Astrocyte (in vitro differentiated cells and primary cell): ENCODE measurements around the gene PLXDC2. TPM values are rescaled to one million over a fixed set of nuclear protein-coding genes. Genes with fewer than 3 reads are reported as not detected.
A peak's percentile ranks its signal among the peaks of the same experiment; 100 is the strongest.

Experiments used
- DNase-seq: peaks from one replicate; pipeline ENCODE4 v3.0.0-alpha.2; 2010; ENCODE audit warnings: low read depth
- FAIRE-seq: peaks from 2 replicates; lab custom pipeline; 2011; peaks lifted over from hg19 to GRCh38; lab: Jason Lieb, UNC
- H2AFZ ChIP-seq: 2 replicates; pipeline ENCODE4 v1.6.0; 2012; ENCODE audit warnings: low read depth, low read length, inconsistent platforms
- H3K27ac ChIP-seq: 2 replicates; pipeline ENCODE4 v1.5.1; 2011; ENCODE audit warnings: low read depth, low read length, inconsistent platforms
- H3K27me3 ChIP-seq: 2 replicates; pipeline ENCODE4 v1.6.0; 2011; ENCODE audit warnings: low read length, inconsistent platforms; ENCODE audit not compliant: insufficient read depth
- H3K36me3 ChIP-seq: 2 replicates; pipeline ENCODE4 v1.5.1; 2011; ENCODE audit warnings: low read length, inconsistent platforms; ENCODE audit not compliant: insufficient read depth
- H3K4me1 ChIP-seq: 2 replicates; pipeline ENCODE4 v1.5.1; 2011; ENCODE audit warnings: low read length, inconsistent platforms; ENCODE audit not compliant: insufficient read depth
- H3K4me2 ChIP-seq: 2 replicates; pipeline ENCODE4 v1.6.0; 2012; ENCODE audit warnings: low read length, inconsistent platforms
- H3K4me3 ChIP-seq: 2 replicates; pipeline ENCODE4 v1.5.1; 2011; ENCODE audit warnings: low read depth, mild to moderate bottlenecking, low read length, inconsistent platforms; ENCODE audit not compliant: insufficient read depth
- H3K79me2 ChIP-seq: 2 replicates; pipeline ENCODE4 v1.6.0; 2012; ENCODE audit warnings: mild to moderate bottlenecking, low read length, inconsistent platforms; ENCODE audit not compliant: insufficient read depth
- H3K9ac ChIP-seq: 2 replicates; pipeline ENCODE4 v1.6.0; 2012; ENCODE audit warnings: mild to moderate bottlenecking, low read length, inconsistent platforms
- H3K9me3 ChIP-seq: 2 replicates; pipeline ENCODE4 v1.5.1; 2012; ENCODE audit warnings: low read depth, mild to moderate bottlenecking, low read length, inconsistent platforms; ENCODE audit not compliant: insufficient read depth
- H4K20me1 ChIP-seq: 2 replicates; pipeline ENCODE4 v1.6.0; 2012; ENCODE audit warnings: low read length, inconsistent platforms; ENCODE audit not compliant: insufficient read depth
- H3K27ac Mint-ChIP-seq: one replicate; pipeline ENCODE4 v1.8.0; 2021; ENCODE audit warnings: mild to moderate bottlenecking, mixed read lengths; ENCODE audit not compliant: unreplicated experiment
- H3K27me3 Mint-ChIP-seq: one replicate; pipeline ENCODE4 v1.8.0; 2021; ENCODE audit warnings: low read depth, mixed read lengths; ENCODE audit not compliant: unreplicated experiment
- H3K36me3 Mint-ChIP-seq: one replicate; pipeline ENCODE4 v1.8.0; 2021; ENCODE audit warnings: low read depth, mixed read lengths; ENCODE audit not compliant: unreplicated experiment
- H3K4me1 Mint-ChIP-seq: one replicate; pipeline ENCODE4 v1.8.0; 2021; ENCODE audit warnings: low read depth, mixed read lengths; ENCODE audit not compliant: unreplicated experiment
- H3K4me3 Mint-ChIP-seq: one replicate; pipeline ENCODE4 v1.8.0; 2021; ENCODE audit warnings: mild to moderate bottlenecking, moderate library complexity, mixed read lengths; ENCODE audit not compliant: unreplicated experiment
- H3K9me3 Mint-ChIP-seq: one replicate; pipeline ENCODE4 v1.8.0; 2021; ENCODE audit warnings: mild to moderate bottlenecking, mixed read lengths; ENCODE audit not compliant: unreplicated experiment
- EZH2 ChIP-seq: IDR thresholded peaks from 2 replicates; pipeline ENCODE4 v1.6.1; 2012; ENCODE audit warnings: mild to moderate bottlenecking, low read length, inconsistent platforms; ENCODE audit not compliant: insufficient read depth
- total RNA-seq: library from RNA; stranded (reverse); gene quantifications from 2 replicates; pipeline ENCODE4 v1.2.1, GENCODE V29; 2021
- TF ChIP-seq, protein P1 (sequence below): IDR thresholded peaks from 2 replicates; pipeline ENCODE4 v1.5.1; 2011; ENCODE audit warnings: low read depth, mild to moderate bottlenecking, inconsistent platforms, low read length, moderate library complexity; ENCODE audit not compliant: insufficient read depth

Gene PLXDC2
- total RNA-seq, 1 donor from 2014 or later = 36.1 TPM

DNA sequence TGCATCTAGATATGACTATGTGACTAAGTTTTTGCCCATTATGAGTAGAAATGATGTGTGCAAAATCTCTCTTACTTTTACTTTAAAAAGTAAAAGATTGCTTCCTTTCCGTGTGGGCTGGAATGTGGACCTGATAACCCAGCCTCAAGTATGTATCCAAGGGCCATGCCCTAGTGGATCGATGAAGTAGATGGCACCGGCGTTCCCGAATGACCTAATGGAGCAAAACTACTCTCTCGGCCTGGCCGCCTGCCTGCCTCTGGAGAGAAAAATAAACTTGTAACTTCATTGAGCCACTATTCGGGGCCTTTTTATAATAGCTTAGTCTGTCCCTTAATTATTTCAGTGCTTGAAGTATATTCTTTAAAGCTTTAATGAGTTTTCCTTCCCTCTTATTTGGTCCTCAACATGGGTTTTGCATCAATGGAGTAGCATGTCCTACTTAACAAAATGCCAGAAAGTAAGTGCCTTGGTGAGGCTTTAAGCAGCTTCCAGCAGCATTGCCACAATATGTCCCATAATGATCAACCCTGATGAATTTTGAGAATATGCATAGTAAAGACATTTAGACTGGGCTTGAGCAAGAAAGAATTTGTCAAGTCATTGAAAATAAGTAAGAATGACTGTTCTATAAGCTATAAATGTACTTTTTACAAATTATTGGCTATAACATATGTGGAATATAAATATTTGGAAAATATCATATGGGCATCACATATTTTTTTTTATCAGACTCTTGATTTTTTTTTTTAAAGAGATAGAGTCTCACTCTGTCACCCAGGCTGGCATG lies 61.4 kb downstream of the PLXDC2 start:
- H3K36me3 Mint-ChIP-seq = peaks cover 3% of the 10 kb centered on the region
- DNase-seq = peak; percentile 39
- H3K27me3 Mint-ChIP-seq = no peaks in the 10 kb centered on the region
- H3K4me1 ChIP-seq = no peaks in the 10 kb centered on the region
- no peak overlapping the region for H3K4me3 ChIP-seq
- H3K9ac ChIP-seq = no peak overlapping the region
- H3K4me1 Mint-ChIP-seq = peaks cover 11% of the 10 kb centered on the region
- no peaks in the 10 kb centered on the region for H3K36me3 ChIP-seq
- no peaks in the 10 kb centered on the region for H3K27me3 ChIP-seq
- no peaks in the 10 kb centered on the region for H4K20me1 ChIP-seq
- no peak overlapping the region for H3K27ac ChIP-seq
- no peak for TF ChIP-seq EZH2
- TF ChIP-seq, protein P1, sequence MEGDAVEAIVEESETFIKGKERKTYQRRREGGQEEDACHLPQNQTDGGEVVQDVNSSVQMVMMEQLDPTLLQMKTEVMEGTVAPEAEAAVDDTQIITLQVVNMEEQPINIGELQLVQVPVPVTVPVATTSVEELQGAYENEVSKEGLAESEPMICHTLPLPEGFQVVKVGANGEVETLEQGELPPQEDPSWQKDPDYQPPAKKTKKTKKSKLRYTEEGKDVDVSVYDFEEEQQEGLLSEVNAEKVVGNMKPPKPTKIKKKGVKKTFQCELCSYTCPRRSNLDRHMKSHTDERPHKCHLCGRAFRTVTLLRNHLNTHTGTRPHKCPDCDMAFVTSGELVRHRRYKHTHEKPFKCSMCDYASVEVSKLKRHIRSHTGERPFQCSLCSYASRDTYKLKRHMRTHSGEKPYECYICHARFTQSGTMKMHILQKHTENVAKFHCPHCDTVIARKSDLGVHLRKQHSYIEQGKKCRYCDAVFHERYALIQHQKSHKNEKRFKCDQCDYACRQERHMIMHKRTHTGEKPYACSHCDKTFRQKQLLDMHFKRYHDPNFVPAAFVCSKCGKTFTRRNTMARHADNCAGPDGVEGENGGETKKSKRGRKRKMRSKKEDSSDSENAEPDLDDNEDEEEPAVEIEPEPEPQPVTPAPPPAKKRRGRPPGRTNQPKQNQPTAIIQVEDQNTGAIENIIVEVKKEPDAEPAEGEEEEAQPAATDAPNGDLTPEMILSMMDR = no peak
- no peak overlapping the region for H3K27ac Mint-ChIP-seq
- no peaks in the 10 kb centered on the region for H3K79me2 ChIP-seq
- H3K4me3 Mint-ChIP-seq = no peak overlapping the region
- no peak overlapping the region for H3K4me2 ChIP-seq
- H3K9me3 Mint-ChIP-seq = peaks cover 1% of the 10 kb centered on the region
- H3K9me3 ChIP-seq = no peaks in the 10 kb centered on the region
- FAIRE-seq = no peak
- no peak overlapping the region for H2AFZ ChIP-seq

DNA sequence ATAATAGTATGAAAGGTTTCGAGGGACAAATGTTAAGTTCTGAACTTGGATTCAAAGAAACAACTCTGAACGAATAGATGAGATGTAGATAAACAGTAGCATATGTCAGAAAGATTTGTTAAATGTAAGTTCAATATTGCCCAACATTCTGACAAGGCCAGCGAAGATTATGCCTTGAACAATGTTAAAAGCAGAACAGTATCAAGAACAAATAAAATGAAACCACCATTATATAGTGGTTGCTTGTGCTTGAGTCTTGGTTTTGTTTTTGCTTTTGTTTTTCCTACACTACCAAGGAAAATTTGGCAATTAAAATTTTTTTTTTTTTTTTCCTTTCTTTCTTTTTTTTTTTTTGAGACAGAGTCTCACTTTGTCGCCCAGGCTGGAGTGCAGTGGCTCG lies 66.4 kb downstream of the PLXDC2 start:
- no peak overlapping the region for H3K27ac ChIP-seq

More for the DNA sequence above, 66.4 kb downstream of the PLXDC2 start:
- H3K4me1 Mint-ChIP-seq = peaks cover 3% of the 10 kb centered on the region
- Histone ChIP-seq H4K20me1 (no peaks in the 10 kb centered on the region), H3K9me3 (no peaks in the 10 kb centered on the region), H3K4me1 (no peaks in the 10 kb centered on the region), H3K4me3 (no peak overlapping the region), H2AFZ (no peak overlapping the region), H3K79me2 (no peaks in the 10 kb centered on the region), H3K9ac (no peak overlapping the region), H3K4me2 (no peak overlapping the region), H3K36me3 (no peaks in the 10 kb centered on the region), H3K27me3 (no peaks in the 10 kb centered on the region)
- no peak overlapping the region for H3K4me3 Mint-ChIP-seq
- no peak overlapping the region for H3K27ac Mint-ChIP-seq
- FAIRE-seq (no peak), DNase-seq (no peak)
- no peak for TF ChIP-seq EZH2
- TF ChIP-seq, protein P1 = no peak
- no peaks in the 10 kb centered on the region for H3K36me3 Mint-ChIP-seq
- H3K9me3 Mint-ChIP-seq = peaks cover 1% of the 10 kb centered on the region
- H3K27me3 Mint-ChIP-seq = no peaks in the 10 kb centered on the region
